ENCODE measurements around the gene CDH26.
"Not testable (repeated sequence)": the region's sequence is repeated elsewhere in the genome, so short reads cannot be mapped to it uniquely, and the experiment has no call there.

Gene CDH26

DNA sequence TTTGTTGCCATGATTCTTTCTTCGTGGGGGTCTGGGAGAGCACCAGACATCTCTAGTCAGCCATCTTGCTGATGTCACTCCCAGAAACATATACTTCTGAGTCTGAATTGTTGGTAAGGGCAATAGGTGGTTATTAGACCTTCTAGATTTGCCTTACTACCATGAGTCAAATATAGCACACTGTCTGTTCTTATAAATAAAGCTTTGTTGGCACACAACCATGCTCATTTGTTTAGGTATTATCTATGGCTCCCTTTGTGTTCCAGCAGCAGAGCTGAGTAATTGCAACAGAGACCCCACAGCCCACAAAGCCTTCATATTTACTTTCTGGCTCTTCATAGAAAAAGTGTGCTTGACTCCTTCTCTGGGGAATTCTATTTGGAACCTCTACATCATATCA is 62.9 kb downstream of the CDH26 start:
- DNase-seq: no peak

DNA sequence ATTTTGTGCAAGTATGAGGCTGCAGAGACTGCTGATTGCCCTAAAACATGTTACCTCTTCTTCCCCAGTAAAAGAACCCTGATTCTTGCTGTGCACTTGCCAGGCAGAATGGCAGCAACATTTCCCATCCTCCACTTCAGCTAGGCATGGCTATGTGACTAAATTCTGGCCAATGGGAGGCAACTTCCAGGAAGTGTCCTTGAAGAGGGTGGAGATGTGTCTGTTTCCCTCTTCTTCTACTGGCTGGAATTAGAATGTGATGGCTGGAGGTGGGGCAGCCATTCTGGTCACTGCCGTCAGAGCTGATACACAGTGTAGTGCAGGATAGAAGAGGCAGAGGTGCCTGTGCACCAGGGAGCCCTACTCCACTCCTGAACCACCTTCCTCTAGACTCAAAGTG is 64.6 kb downstream of the CDH26 start:
- DNase-seq: no peak

GRCh38 chr20:60024245-60024644 is 66.0 kb downstream of the CDH26 start:
- no peak for DNase-seq

DNA sequence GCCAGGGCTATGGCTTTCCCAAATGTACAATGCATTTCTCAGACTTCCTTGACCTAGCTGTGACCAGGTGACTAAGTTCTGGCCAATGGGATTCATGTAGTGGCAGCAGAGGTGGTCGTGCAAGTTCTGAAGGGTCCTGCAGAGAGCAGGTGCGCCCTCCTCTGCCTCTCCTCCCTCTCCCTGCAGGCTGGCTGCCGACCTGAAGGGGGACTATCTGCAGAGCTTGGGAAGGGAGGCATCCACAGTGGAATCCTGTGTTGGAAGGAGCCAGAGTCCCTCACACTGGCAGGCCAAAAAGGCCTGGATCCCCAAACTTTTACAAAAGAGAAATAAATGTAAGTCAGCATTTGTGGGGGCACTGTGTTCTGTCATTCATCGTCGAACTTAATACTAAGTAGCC is 66.6 kb downstream of the CDH26 start:
- DNase-seq: no peak

- no peak for DNase-seq
Measured at GRCh38 chr20:60026010-60026409, 67.8 kb downstream of the CDH26 start.

- DNase-seq: no peak
Measured at GRCh38 chr20:60030471-60030870, 72.2 kb downstream of the CDH26 start.

GRCh38 chr20:60031107-60031506 is 72.9 kb downstream of the CDH26 start:
- DNase-seq: no peak

- DNase-seq: no peak
Measured at GRCh38 chr20:60034231-60035110, 76.2 kb downstream of the CDH26 start.

GRCh38 chr20:60035486-60035885 is 77.3 kb downstream of the CDH26 start:
- DNase-seq: no peak

DNA sequence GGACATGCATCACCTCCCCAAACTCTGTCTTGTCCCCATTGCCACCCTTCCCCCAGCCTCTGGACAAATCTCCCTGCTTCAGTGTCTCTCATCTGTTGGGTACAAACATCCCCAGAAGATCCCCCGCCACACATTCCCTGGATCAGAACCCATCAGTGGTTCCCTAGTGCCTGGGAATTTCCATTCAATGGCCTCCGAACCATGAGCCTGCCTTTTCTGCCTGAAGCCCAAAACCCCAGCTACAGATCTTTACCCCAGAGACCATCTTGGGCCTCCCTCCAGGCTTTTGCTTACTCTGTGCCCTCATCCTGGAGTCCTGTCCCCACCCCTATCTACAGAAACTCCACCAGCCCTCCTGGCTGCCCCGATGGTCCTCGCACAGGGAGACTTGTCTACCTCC is 78.1 kb downstream of the CDH26 start:
- DNase-seq: no peak

GRCh38 chr20:60036746-60037499 is 78.7 kb downstream of the CDH26 start:
- DNase-seq: no peak

DNA sequence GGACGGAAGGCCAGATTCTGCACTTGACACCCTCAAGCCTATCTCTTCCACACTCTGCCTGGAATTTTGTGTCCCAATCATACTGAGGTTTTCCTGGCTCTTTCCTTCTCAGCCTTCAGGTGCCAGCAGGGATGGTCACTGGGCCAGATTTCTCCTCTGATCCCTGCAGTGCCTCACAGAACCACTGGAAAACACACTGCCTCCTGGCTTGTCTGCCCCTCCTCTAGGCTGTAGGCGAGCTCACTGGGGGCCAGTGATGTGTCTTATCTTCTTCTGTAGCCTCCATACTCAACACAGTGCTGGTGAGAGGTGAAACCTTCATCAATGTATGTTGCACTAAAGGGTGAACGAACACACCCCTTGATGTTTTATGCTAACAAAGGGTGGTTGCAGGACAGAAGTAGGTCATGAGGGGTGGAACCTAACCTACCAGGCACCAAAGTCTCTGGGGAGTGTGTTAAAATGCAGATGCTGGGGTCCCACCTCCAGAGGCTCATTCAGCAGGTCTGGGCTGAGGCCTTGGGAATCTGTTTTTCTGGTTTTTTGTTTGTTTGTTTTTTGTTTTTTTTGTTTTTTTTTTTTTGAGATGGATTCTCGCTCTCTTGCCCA is 80.3 kb downstream of the CDH26 start:
- no peak for DNase-seq

DNA sequence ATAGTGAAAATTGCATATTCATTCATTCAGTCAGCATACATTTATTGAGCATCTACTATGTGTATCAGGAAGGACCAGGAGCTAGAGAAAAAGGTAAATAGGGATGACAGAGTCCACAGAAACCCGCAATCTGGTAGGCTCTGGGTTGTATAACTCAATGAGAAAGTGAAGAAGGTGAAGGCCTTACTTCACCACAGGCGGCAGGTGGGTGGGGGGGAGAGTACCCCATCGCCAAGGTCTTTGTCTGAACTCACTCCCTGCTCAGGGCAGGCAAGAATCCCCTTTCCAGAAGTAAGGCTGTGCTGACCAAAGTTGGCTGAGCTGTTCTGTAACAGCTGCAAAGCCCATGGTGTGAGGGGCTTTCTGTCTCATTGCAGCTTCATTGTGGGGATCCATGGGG is 81.3 kb downstream of the CDH26 start:
- no peak for DNase-seq

DNA sequence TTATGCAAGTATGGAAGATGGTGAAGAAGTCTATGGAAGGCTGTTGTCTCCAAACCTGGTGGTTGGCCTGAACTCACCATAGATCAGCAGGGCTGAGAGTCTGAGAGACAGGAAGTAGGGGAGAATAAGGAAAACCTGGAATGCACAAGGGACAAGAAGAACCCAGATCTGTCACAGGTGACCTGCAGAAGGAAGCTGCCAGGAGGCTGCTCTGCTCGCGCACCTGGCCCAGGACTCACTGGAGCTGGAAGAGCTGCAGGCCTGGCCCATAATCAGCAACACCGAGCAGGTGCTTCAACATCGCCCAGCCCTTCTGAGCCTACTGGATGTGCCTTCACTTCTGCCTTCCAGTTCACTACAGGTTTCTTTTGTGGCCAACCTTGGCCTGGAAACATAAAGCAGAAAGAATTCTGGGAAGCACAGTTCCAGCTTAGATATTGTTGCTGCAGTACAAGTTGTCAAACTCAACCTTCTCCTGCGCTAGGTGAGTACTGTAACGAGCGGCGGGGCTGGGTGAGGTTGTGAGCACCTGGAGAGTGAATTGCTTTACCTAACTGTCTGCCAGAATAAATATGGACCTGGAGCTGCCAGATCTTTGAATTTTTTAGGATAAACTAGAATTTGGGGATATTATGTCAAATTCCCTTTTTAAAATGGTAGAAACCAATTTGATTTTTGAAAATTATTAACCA is 82.4 kb downstream of the CDH26 start:
- no peak for DNase-seq

- not testable (repeated sequence) for DNase-seq
Measured at GRCh38 chr20:60041436-60042165, 83.4 kb downstream of the CDH26 start.

GRCh38 chr20:60043435-60043834 is 85.2 kb downstream of the CDH26 start:
- DNase-seq: no peak

DNA sequence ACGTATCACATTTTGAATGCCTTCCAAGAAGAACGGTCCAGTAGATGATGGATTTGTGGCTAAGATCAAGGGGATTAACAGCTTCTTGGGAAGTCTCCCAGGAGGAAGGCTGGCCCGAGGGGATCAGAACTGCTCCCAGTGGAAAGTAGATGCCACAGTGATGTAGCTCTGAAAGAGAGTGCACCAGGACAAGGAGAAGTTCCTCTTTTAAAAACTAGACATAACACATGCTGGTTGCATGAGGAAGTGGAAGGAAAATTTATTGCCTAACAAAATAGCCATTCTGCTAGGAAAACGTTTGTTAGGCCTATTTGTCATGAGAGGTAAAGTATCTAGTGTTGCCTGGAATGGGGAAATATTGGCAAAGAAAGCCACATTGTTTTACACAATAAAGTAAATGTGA is 87.8 kb downstream of the CDH26 start:
- DNase-seq: no peak

DNA sequence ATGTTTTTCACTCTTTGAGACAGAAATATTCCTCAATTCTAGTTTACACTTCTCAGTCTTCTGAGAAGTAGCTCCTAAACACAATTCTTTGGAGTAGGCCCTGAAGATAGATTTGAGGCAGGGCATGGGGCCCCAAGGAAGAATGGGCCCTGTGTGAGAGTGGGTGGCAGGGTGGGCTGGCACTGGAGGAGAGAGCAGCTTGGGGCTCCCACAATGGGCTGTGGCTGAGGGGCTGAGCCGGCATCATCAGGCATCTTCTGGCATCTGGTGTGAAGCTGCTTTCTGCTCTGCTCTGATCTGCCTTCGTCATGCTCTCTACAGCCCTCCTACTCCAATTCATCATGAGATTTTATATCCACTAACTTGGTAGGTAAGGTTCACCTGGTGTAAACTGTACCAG is 88.2 kb downstream of the CDH26 start:
- DNase-seq: no peak

- DNase-seq: no peak
Measured at GRCh38 chr20:60046860-60047259, 88.6 kb downstream of the CDH26 start.

DNA sequence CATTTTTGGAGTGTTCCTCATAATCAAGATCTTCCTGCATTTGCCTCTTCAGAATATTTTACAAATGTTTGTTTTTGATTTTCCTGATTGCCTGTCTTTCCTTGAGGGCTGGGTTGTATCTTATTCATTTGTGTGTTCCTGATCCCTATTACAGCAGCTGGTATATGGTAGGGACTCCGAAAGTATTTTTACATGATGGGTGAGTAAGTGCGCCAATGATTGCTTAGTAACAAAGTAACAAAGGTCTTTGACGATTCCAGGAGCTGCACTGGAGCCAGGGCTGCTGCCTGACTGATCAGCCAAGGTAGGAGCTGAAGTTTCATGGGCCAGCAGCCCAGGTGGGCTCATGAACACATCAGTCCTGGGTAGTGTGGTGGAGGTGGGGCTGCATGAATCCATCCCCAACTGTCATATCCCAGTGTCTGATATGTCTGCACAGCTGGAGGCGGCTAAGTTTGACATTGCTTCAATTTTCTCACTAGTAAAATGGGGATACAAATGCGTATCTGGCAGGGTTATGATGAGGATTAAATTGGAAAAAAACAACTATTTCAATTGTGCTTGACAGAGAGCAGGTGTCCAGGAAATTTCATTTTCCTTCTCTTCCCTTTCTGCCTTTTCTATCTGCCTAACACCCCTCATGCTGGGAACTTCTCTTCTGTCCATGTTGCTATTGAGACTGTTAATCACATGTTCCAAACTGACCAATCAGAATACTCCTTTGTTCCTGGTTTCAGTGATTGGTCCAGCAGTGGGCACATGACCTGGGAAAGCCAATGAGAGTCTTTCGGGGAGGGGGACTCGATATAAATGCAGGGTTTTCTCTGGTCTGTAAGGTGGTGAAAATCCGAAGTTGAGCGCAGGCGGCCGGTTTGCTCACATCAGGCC is 90.7 kb downstream of the CDH26 start:
- DNase-seq: no peak

GRCh38 chr20:60049601-60050000 is 91.4 kb downstream of the CDH26 start:
- no peak for DNase-seq

Measured in CD4-positive, alpha-beta T cell treated with Interleukin-15 for 1 hour (primary cell).